AG09319 (cell line): ENCODE data around the gene TLR6.

Source experiments
- DNase-seq: peaks from one replicate; pipeline ENCODE4 v3.0.0-alpha.2; 2010; ENCODE audit warnings: low read depth; ENCODE audit errors: extremely low read depth
- TF ChIP-seq, protein P1 (sequence below): IDR thresholded peaks from 2 replicates; pipeline ENCODE4 v1.5.1; 2011; ENCODE audit warnings: low read depth, mild to moderate bottlenecking, inconsistent platforms, low read length, moderate library complexity

TLR6 gene

DNA sequence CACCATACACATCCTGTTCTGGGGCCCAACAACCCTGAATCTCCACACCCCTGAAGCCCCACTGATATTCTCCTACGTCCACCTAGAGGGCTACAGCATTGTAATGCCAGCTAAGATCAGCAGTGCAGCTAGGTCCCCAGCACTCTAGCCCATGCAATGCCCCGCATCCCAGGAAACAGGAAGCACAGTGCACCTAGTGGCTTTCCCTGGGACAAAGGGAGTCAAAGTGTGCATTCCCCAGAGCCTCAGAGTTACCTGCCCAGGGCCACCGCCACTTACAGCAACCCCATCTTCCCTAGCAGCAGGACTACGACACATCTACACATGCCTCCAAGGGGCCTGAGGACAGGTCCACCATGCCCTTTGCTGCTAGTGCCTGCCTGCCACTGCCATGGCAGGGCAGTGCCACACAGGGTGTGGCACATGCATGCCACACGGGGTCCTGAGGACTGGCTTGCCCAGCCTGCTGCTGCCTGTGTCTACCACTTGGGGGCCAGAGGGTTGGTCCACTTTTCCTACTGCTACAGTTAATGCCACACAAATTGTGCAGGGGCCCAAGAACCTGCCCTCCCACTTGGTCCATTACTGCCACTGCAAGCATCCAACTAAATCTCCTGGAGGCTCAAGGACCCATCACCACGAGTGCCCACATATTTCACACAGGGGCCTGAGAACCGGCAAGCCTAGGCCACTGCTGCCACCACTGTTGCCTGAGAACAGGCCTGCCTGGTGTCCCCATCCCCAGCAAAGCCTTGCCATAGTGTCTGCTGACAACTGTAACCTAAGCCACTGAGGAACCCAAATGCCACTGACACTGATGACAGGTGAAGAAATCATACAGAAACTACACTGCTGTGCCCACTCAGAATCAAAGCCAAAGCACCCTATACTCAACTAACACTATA is 23.7 kb downstream of the TLR6 start:
- no peak for DNase-seq
- TF ChIP-seq, protein P1, sequence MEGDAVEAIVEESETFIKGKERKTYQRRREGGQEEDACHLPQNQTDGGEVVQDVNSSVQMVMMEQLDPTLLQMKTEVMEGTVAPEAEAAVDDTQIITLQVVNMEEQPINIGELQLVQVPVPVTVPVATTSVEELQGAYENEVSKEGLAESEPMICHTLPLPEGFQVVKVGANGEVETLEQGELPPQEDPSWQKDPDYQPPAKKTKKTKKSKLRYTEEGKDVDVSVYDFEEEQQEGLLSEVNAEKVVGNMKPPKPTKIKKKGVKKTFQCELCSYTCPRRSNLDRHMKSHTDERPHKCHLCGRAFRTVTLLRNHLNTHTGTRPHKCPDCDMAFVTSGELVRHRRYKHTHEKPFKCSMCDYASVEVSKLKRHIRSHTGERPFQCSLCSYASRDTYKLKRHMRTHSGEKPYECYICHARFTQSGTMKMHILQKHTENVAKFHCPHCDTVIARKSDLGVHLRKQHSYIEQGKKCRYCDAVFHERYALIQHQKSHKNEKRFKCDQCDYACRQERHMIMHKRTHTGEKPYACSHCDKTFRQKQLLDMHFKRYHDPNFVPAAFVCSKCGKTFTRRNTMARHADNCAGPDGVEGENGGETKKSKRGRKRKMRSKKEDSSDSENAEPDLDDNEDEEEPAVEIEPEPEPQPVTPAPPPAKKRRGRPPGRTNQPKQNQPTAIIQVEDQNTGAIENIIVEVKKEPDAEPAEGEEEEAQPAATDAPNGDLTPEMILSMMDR: no peak; the same call in 1 of the 2 replicates

DNA sequence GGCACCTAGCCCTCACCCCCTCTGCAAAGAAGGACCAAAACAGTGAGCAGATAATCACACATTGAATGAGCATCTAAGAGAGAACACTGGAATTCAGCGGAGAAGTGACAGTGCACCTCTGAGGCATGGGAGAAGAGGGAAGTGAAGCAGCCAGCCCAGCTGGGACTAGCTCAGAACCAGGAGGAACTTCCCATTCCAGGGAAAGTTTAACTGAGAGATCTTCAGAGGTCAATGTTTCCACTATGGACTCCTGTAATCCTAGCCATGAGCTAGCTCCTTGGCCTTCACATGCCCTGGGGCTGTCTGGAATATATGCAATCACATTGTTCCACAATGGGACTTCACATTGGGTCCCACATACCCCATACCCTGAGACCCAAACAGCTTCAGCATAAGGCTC is 24.4 kb downstream of the TLR6 start:
- TF ChIP-seq, protein P1: no peak
- DNase-seq: no peak

DNA sequence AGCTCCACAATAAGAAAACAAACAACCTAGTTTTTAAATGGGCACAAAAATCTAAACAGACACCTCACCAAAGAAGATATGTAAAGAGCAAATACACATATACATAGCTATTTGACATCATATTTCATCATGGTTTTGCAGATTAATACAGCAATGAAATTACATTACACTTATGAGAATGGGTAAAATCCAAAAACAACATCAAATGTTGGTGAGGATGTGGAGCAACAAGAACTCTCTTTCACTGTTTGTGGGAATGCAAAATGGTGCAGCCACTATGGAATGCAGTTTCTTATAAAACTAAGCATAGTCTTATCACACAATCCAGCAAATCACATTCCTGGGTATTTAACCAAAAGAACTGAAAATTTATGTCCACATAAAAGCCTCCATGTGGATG is 25.0 kb downstream of the TLR6 start:
- TF ChIP-seq, protein P1: no peak
- no peak for DNase-seq

DNA sequence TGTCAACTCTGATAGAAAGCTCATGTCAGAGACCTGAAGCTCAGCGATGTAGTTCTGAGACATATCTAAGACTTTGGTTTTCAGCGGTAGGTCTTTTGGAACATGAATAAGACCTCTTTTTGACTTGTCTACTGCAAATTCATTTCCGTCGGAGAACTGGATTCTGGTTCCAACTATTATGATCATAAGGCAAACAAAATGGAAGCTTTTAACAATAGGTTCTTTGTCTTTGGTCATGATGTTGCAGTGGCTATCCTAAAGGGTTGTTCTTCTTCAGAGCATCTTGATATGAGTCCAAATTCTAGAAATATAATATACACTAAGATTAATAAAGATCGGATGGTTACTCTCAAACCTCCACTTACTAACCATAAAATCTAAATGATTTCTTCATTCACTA is 27.4 kb downstream of the TLR6 start:
- no peak for DNase-seq
- TF ChIP-seq, protein P1: no peak

DNA sequence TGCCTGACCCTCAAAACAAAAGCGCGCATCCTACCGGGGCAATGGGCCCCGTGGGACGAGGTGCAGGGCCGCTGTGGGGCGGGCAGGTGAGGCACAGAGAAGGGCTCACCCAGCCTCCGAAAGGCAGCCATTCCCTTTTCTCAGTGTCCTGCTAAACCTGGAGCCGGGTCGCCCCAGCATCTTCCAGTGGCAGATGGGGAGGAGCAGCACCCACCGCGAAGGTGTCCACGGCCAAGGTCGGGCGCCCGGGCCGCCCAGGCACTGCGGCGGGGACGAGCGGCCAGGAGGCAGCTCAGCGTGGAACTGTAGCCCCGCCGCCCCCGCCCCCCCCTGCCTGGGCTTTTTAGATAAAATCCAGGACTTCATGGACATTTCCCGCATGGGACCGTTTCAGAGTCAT is 32.9 kb downstream of the TLR6 start:
- TF ChIP-seq, protein P1: no peak
- no peak for DNase-seq

DNA sequence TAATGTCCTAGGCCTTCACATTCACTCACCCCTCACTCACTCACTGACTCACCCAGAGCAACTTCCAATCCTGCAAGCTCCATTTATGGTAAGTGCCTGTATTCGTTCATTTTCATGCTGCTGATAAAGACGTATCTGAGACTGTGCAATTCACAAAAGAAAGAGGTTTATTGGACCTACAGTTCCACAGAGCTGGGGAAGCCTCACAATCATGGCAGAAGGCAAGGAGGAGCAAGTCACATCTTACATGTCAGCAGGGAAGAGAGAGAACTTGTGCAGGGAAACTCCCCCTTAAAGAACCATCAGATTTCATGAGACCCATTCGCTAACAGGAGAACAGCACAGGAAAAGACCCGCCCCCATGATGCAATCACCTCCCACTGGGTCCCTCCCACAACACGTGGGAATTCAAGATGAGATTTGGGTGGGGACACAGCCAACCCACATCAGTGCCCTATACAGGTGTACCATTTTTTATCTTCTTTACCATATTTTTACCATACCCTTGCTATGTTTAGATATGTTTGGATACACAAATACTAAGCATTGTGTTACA is 33.8 kb downstream of the TLR6 start:
- TF ChIP-seq, protein P1: no peak

DNA sequence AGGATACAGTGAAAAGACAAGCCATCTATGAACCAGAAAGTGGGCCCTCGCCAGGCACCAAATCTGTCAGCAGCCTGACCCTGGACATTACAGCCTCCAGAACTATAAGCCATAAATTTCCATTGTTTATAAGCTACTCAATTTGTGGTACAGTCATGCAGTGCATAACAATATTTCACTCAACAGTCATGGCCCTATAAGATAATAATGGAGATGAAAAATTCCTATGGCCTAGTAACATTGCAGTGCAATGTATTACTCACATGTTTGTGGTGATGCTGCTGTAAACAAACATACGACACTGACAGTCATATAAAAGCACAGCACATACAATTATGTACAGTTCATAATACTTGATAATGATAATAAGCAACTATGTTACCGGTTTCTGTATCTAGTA is 34.9 kb downstream of the TLR6 start:
- DNase-seq: no peak

More for the DNA sequence above, 33.8 kb downstream of the TLR6 start:
- DNase-seq: no peak

More for the DNA sequence above, 34.9 kb downstream of the TLR6 start:
- TF ChIP-seq, protein P1: no peak
